ENCODE data around the gene ZFP28. TPM values are rescaled to one million over a fixed set of nuclear protein-coding genes. Genes with fewer than 3 reads are reported as not detected.

Gene ZFP28
- polyA plus RNA-seq, 1 donor from 2014 or later = 45.1 TPM

- Histone ChIP-seq H3F3A (ENCODE audit: insufficient read depth, low read length, poor library complexity, severe bottlenecking) (no peaks in the 10 kb centered on the region), H3K79me2 (replicated peaks; ENCODE audit: insufficient read depth, low read length) (peaks cover 5% of the 10 kb centered on the region), H4K20me1 (ENCODE audit: insufficient read depth) (no peaks in the 10 kb centered on the region), H3K9me2 (ENCODE audit: insufficient read depth, low read length) (no peaks in the 10 kb centered on the region), H3K27ac (ENCODE audit: low read length) (peak overlapping the region; percentile 87), H3K9ac (ENCODE audit: low read length) (peak overlapping the region; percentile 93), H3K4me2 (ENCODE audit: low read length) (peak overlapping the region; percentile 41), H3K9me3 (ENCODE audit: low read length) (peaks cover 21% of the 10 kb centered on the region), H3K36me3 (ENCODE audit: insufficient read depth, low read length) (peaks cover 27% of the 10 kb centered on the region), H2AFZ (ENCODE audit: low read depth, low read length) (peak overlapping the region; percentile 100), H3K27me3 (ENCODE audit: insufficient read depth, low read depth, low read length) (no peaks in the 10 kb centered on the region), H3K4me3 (ENCODE audit: low read length) (peak overlapping the region; percentile 95)
- TF ChIP-seq MXI1 (conservative IDR thresholded peaks at IDR 0.05; ENCODE audit: poor library complexity, severe bottlenecking) (no peak), SMC3 (conservative IDR thresholded peaks at IDR 0.05; ENCODE audit: poor library complexity) (peak; percentile 33)
Measured at GRCh38 chr19:56566904-56567273, 28.1 kb downstream of the ZFP28 start.

- Histone ChIP-seq H2AFZ (ENCODE audit: low read depth, low read length) (peak within 1 kb of the TSS; percentile 100), H3K79me2 (replicated peaks; ENCODE audit: insufficient read depth, low read length) (peaks cover 5% of the 10 kb centered on the region), H3K4me3 (ENCODE audit: low read length) (peak within 1 kb of the TSS; percentile 95), H3K27ac (ENCODE audit: low read length) (peak within 1 kb of the TSS; percentile 87), H3K9me3 (ENCODE audit: low read length) (peaks cover 21% of the 10 kb centered on the region), H3K4me2 (ENCODE audit: low read length) (peak within 1 kb of the TSS; percentile 81), H3K9me2 (ENCODE audit: insufficient read depth, low read length) (no peaks in the 10 kb centered on the region), H4K20me1 (ENCODE audit: insufficient read depth) (no peaks in the 10 kb centered on the region), H3K27me3 (ENCODE audit: insufficient read depth, low read depth, low read length) (no peaks in the 10 kb centered on the region), H3K9ac (ENCODE audit: low read length) (peak within 1 kb of the TSS; percentile 93), H3F3A (ENCODE audit: insufficient read depth, low read length, poor library complexity, severe bottlenecking) (no peaks in the 10 kb centered on the region), H3K36me3 (ENCODE audit: insufficient read depth, low read length) (peaks cover 28% of the 10 kb centered on the region)
- TF ChIP-seq EP300 (conservative IDR thresholded peaks at IDR 0.05; ENCODE audit: poor library complexity, severe bottlenecking) = no peak
- TF ChIP-seq CTCF (IDR thresholded peaks at IDR 0.05; ENCODE audit: poor library complexity, severe bottlenecking) = no peak
- peak; percentile 92 for TF ChIP-seq MXI1 (conservative IDR thresholded peaks at IDR 0.05; ENCODE audit: poor library complexity, severe bottlenecking)
- TF ChIP-seq TAF1 (IDR thresholded peaks at IDR 0.05; ENCODE audit: low read depth) = peak; percentile 47
- peak; percentile 40 for TF ChIP-seq RAD21 (conservative IDR thresholded peaks at IDR 0.05)
- TF ChIP-seq SMC3 (conservative IDR thresholded peaks at IDR 0.05; ENCODE audit: poor library complexity) = peak; percentile 30
- TF ChIP-seq REST (IDR thresholded peaks at IDR 0.05; ENCODE audit: borderline replicate concordance) = peak; percentile 34
- TF ChIP-seq EZH2 (IDR thresholded peaks at IDR 0.05; ENCODE audit: borderline replicate concordance, insufficient read depth, low read length, poor library complexity, severe bottlenecking) = no peak
- peak; percentile 74 for TF ChIP-seq POLR2AphosphoS5 (IDR thresholded peaks at IDR 0.05)
Measured at GRCh38 chr19:56567274-56568120, 28.7 kb downstream of the ZFP28 start, which contains the start of gene ZNF470. ZNF470 (plus strand) TSS chr19:56567468; CDS start chr19:56570312, 2,844 bp downstream.

All from neural cell (in vitro differentiated cells).